SH-SY5Y (cell line): ENCODE data around the gene AKAP11.

Experiments used
- GATA2 ChIP-seq: IDR thresholded peaks from 2 replicates; pipeline ENCODE4 v1.6.1; 2011; ENCODE audit warnings: mild to moderate bottlenecking, low read depth, low read length
- GATA3 ChIP-seq: IDR thresholded peaks from 2 replicates; pipeline ENCODE4 v1.6.1; 2011; ENCODE audit warnings: low read depth, mild to moderate bottlenecking, low read length, moderate library complexity

DNA sequence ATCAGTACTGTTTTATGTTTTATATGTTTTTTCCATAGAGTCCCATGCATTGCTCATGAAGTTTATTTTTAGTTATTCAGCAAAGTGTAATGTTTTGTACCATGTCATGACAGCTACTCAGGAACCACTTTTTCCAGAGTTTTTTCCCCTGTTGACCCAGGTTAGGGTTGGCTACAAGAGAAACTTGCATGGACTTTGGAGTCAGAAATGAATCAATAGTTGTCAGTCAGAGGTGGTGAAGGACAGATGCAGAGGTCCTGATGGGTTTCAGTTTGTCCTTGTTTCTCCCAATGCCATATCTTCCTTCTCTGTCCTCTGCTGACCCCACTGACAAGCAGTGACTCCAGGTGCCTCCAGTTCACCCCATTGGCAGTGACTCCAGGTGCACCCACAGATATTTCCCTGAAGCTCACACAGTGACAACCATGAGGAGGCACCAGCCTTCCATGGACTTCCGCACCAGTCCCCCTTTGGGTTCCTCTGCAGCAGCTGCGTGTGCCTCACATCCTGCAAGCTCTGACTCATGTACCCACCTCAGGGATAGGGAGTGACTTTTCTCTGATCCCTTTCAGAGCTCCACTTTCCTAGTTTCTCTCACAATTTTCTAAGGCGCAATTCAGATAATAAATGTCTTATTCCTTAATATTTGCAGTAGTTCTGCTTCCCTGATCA lies 92.1 kb downstream of the AKAP11 start:
- no peak for TF ChIP-seq GATA2
- no peak for TF ChIP-seq GATA3
